BLaER1 (cell line): ENCODE measurements around the gene KANSL3.
"Not testable (repeated sequence)": the region's sequence is repeated elsewhere in the genome, so short reads cannot be mapped to it uniquely, and the experiment has no call there.

ENCODE experiments used
- H3K27ac ChIP-seq: shearing (Covaris generic); formaldehyde crosslinking; 2 replicates; pipeline ENCODE4 v1.8.1; 2022
- H3K27me3 ChIP-seq: shearing (Covaris generic); formaldehyde crosslinking; 2 replicates; pipeline ENCODE4 v1.8.1; 2022
- H3K36me3 ChIP-seq: shearing (Covaris generic); formaldehyde crosslinking; 2 replicates; pipeline ENCODE4 v1.8.1; 2022
- H3K4me1 ChIP-seq: shearing (Covaris generic); formaldehyde crosslinking; 2 replicates; pipeline ENCODE4 v1.8.1; 2022
- H3K4me2 ChIP-seq: shearing (Covaris generic); formaldehyde crosslinking; 2 replicates; pipeline ENCODE4 v1.8.1; 2022
- H3K4me3 ChIP-seq: shearing (Covaris generic); formaldehyde crosslinking; 2 replicates; pipeline ENCODE4 v1.8.1; 2022
- H3K9ac ChIP-seq: shearing (Covaris generic); formaldehyde crosslinking; 2 replicates; pipeline ENCODE4 v1.8.1; 2022
- H3K9me3 ChIP-seq: shearing (Covaris generic); formaldehyde crosslinking; 2 replicates; pipeline ENCODE4 v1.8.1; 2022
- H4K20me1 ChIP-seq: shearing (Covaris generic); formaldehyde crosslinking; 2 replicates; pipeline ENCODE4 v1.8.1; 2022
- Cebpa-rat ChIP-seq: shearing (Covaris generic); IDR thresholded peaks from 2 replicates; pipeline ENCODE4 v1.8.1; 2022

The KANSL3 gene

DNA sequence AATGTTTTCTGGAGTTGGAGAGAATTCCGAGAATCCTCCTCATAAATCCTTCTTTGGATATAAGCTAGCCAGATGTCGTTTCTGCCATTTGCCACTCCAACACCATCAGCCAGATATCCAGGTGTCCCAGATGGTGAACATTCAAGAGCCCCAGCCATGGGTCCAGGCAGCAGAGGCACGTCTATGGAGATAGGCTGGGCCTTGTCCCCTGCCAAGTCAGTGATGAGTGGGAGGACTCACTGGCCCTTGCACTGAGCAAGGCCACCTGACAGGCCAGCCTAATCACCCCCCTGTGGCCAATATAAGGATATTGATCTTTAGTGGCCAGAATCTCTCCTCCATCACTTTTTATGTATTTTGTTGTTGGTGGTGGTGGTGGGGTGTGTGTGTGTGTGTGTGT lies 73.5 kb downstream of the KANSL3 start:
- H3K27me3 ChIP-seq, result no peaks in the 10 kb centered on the region
- H3K4me3 ChIP-seq, result no peak overlapping the region
- no peak overlapping the region for H3K27ac ChIP-seq
- H3K9me3 ChIP-seq, result no peaks in the 10 kb centered on the region
- H3K4me2 ChIP-seq, result no peak overlapping the region
- no peaks in the 10 kb centered on the region for H3K36me3 ChIP-seq
- H3K4me1 ChIP-seq, result peaks cover 9% of the 10 kb centered on the region
- no peak overlapping the region for H3K9ac ChIP-seq
- no peak for TF ChIP-seq Cebpa-rat
- no peaks in the 10 kb centered on the region for H4K20me1 ChIP-seq

DNA sequence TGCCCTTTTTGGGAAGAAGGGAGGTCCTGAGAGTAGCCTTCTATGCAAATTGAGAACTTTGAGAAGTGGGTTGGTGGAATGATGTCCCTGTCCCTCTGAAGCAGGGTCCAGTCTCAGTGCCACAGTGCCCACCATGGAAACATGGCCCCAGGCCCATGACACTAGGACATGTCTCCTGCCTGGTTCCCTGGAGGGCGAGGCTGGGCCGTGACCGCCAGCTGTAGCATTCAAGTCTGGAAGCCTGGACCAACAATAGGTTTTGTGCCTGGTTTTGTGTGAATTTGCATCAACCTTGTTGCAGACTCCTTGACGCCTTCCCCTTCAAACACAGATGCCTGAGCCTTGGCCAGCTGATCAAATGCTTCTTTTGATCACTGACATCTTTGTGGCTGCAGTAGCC lies 74.1 kb downstream of the KANSL3 start:
- Histone ChIP-seq H3K27me3 (no peaks in the 10 kb centered on the region), H3K27ac (no peak overlapping the region), H3K36me3 (no peaks in the 10 kb centered on the region), H3K9me3 (no peaks in the 10 kb centered on the region), H3K4me1 (peaks cover 9% of the 10 kb centered on the region), H3K4me2 (no peak overlapping the region), H4K20me1 (no peaks in the 10 kb centered on the region), H3K9ac (no peak overlapping the region), H3K4me3 (no peak overlapping the region)
- no peak for TF ChIP-seq Cebpa-rat

DNA sequence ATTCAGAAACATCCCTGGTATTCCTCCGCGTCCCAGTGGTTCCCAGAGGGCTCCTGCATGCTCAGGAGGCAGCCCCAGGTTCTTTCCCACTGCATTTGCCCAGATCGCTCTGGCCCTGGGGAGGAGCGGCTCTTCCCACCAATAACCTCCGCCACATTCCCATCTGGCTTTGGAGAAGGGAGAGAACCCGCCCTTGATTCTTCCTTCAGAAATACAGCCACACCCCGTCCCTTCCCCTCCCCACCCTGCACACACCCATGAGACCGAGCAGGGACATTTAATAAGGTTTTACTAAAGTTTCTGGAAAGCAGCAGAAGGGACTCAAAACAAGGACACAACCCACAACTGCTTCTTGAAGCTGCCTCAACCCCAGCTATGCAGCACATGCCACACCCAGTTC lies 79.6 kb downstream of the KANSL3 start:
- H3K4me1 ChIP-seq, result peaks cover 35% of the 10 kb centered on the region
- no peak overlapping the region for H3K9ac ChIP-seq
- no peaks in the 10 kb centered on the region for H3K27me3 ChIP-seq
- no peaks in the 10 kb centered on the region for H3K36me3 ChIP-seq
- no peak overlapping the region for H3K4me3 ChIP-seq
- H3K9me3 ChIP-seq, result no peaks in the 10 kb centered on the region
- no peak overlapping the region for H3K27ac ChIP-seq
- TF ChIP-seq Cebpa-rat, result no peak
- no peak overlapping the region for H3K4me2 ChIP-seq
- peaks cover 5% of the 10 kb centered on the region for H4K20me1 ChIP-seq

DNA sequence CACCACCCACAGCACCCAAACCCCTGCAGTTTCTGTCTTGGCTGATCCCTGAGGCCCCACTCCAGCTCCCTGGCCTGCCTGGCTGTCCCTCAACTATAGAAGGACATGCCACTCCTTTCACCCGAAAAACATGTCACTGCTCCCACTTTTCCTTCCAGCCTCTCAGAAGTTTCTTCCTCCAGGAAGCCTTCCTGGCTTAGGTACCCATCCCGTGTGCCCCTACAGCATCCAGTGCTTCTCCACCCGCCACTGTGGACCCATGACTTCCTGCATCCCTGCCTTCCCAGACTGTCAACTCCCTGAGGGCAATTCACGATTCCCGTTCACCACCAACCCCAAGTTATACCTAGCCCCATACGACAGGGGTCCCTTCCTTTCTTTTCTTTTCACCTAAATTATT lies 80.1 kb downstream of the KANSL3 start:
- H3K4me2 ChIP-seq, result no peak overlapping the region
- no peaks in the 10 kb centered on the region for H3K36me3 ChIP-seq
- no peak overlapping the region for H3K4me3 ChIP-seq
- no peaks in the 10 kb centered on the region for H3K9me3 ChIP-seq
- no peak for TF ChIP-seq Cebpa-rat
- H3K27ac ChIP-seq, result no peak overlapping the region
- H4K20me1 ChIP-seq, result peaks cover 9% of the 10 kb centered on the region
- H3K27me3 ChIP-seq, result no peaks in the 10 kb centered on the region
- no peak overlapping the region for H3K9ac ChIP-seq
- H3K4me1 ChIP-seq, result peaks cover 40% of the 10 kb centered on the region

DNA sequence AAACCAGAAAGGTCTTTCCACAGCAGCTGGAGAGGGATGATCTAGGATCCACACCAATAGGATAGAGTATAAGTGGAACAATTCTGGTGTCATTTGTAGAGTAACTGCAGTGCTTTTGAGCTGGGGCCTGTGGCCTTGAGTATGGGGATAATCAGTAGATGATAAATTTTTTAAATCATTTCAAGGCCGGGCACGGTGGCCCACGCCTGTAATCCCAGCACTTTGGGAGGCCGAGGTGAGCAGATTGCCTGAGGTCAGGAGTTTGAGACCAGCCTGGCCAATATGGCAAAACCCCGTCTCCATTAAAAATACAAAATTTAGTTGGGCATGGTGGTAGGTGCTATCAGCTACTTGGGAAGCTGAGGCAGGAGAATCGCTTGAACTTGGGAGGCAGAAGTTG lies 80.7 kb downstream of the KANSL3 start:
- H3K27me3 ChIP-seq, H3K4me3 ChIP-seq, H3K4me2 ChIP-seq, H3K9ac ChIP-seq, H3K36me3 ChIP-seq, H3K9me3 ChIP-seq, H3K27ac ChIP-seq: not testable (repeated sequence)
- H4K20me1 ChIP-seq, result peaks cover 16% of the 10 kb centered on the region
- peaks cover 46% of the 10 kb centered on the region for H3K4me1 ChIP-seq

DNA sequence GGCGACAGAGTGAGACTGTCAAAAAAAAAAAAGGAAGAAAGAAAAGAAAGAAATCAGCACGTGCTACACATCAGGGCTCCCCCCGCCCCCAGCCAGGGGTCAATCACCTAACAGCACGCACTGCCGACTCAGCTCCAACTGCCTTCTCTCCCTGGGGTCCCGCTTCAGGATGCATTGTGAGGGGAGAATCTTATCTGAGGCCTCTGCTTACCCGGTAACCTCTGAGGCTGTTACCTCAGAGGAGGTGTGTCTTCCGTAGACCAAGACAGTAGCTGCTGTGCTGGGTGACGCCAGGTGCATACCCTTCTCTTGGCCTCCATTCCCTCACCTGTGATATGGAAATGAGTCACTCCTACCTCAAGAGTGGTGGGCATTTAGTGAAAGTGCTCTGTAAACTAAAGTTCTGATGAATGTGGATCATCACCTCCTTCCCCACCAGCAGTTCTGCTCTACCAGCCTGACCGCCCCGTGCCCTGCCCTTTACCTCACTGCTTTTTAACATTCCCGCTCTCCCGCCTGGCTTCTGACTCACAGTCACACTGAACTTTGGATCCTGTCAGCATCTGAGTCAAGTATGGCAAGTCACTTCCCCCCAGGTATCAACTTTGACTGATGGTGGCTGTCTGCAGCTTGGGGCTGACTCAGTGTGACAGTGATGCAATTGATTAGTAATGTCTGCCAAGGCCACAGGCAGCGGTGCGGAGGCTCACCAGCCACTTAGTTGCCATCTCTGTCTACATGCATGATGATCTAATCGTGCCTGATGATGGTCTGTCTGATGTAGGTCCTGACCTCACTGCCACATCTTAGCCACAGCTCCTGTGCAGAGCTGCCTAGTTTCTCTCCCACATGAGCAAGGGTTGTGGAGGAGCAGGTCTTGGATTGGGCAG lies 81.4 kb downstream of the KANSL3 start:
- H3K9me3 ChIP-seq, result no peaks in the 10 kb centered on the region
- peaks cover 53% of the 10 kb centered on the region for H3K4me1 ChIP-seq
- TF ChIP-seq Cebpa-rat, result no peak
- H3K27ac ChIP-seq, result 0 out of 2 replicates have a peak overlapping the region, but pooled peaks have one; percentile 20
- H3K4me3 ChIP-seq, result no peak overlapping the region
- peaks cover 23% of the 10 kb centered on the region for H4K20me1 ChIP-seq
- peak overlapping the region; percentile 78 for H3K4me2 ChIP-seq
- no peaks in the 10 kb centered on the region for H3K27me3 ChIP-seq
- H3K9ac ChIP-seq, result no peak overlapping the region
- H3K36me3 ChIP-seq, result peaks cover 9% of the 10 kb centered on the region

DNA sequence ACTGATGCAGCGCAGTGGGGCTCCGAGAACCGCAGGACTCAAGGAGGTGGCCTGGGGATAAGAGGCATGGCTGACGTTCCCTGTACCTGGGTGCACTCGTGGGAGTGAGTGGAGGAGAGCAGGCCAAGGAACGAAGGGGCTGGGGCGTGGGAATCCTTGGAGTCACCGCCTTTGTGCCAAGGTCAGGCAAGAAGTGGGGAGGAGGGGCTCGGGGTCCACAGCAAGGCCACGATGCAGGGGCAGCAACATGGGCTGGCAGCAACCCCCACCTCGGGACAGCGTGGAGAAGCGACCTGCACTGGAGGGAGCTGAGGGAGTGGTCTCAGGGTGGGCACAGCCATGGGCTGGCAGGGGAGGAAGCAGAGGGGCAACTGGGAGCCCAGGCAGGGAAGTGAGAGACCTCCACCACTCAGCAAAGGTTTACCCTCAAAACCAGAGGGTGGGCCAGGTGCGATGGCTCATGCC lies 82.9 kb downstream of the KANSL3 start:
- Histone ChIP-seq H3K27me3 (no peaks in the 10 kb centered on the region), H3K4me2 (peak overlapping the region; percentile 78), H3K9ac (peak overlapping the region; percentile 51; the same call in 1 of the 2 replicates), H3K9me3 (no peaks in the 10 kb centered on the region), H3K4me1 (peaks cover 68% of the 10 kb centered on the region), H3K4me3 (no peak overlapping the region), H3K27ac (peak overlapping the region; percentile 43; the same call in 1 of the 2 replicates), H4K20me1 (peaks cover 38% of the 10 kb centered on the region), H3K36me3 (peaks cover 24% of the 10 kb centered on the region)
- TF ChIP-seq Cebpa-rat, result no peak

DNA sequence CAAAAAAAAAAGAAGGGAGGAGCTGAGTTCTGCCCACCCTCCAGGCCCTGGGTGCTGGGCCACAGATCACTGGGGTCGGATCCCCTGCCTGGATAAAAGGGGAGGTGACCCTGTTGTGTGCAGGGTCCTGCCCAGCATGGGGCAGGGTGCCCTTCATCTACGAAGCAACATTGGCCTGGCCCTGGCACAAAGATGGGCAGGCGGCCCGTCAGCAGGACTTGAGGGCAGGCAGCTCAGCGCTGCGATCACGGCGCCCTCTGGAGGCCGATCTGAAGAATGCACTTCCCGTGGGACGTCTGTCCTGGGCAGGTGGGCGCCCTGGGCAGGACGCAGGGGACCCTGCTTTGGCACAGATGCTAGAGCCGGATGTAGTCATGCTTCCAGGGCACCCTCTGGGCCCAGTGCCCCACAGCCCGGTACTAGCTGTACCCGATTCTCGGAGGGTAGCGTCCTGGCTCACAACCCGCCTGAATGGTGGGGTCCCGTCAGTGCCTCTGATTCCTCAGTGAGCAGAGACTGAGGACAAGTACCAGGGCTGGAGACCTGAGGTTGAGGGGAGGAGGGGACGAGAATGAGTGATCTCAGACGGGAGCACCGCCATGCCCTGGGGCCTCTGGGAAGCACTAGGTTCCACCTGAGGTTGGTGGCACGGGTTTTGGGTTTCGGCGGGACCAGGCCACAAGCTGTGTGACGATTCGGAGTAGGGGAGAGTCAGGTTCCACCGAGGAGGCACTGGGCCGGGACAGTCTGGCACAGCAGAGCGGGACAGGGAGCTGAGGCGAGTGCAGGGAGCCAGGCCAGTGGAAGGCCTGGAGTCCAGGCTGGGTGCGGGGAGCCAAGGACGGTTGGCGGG lies 83.6 kb downstream of the KANSL3 start:
- Histone ChIP-seq H4K20me1 (peaks cover 45% of the 10 kb centered on the region), H3K27me3 (no peaks in the 10 kb centered on the region), H3K4me1 (peaks cover 71% of the 10 kb centered on the region), H3K36me3 (peaks cover 30% of the 10 kb centered on the region), H3K4me2 (peak overlapping the region; percentile 78), H3K9me3 (no peaks in the 10 kb centered on the region), H3K27ac (peak overlapping the region; percentile 43; the same call in 1 of the 2 replicates), H3K4me3 (0 out of 2 replicates have a peak overlapping the region, but pooled peaks have one; percentile 1), H3K9ac (peak overlapping the region; percentile 51; the same call in 1 of the 2 replicates)
- TF ChIP-seq Cebpa-rat, result no peak

DNA sequence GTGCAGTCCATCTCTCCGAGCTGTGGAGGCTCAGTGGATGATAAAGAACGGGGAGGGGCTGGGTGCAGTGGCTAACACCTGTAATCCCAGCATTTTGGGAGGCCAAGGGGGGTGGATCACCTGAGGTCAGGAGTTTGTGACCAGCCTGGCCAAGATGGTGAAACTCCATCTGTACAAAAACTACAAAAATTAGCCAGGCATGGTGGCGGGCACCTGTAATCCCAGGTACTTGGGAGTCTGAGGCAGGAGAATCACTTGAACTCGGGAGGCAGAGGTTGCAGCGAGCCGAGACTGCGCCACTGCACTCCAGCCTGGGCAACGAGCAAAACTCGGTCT lies 84.2 kb downstream of the KANSL3 start:
- not testable (repeated sequence) for H3K27me3 ChIP-seq, H3K27ac ChIP-seq, H3K9me3 ChIP-seq, H3K9ac ChIP-seq, H3K4me3 ChIP-seq
- Histone ChIP-seq H4K20me1 (peaks cover 51% of the 10 kb centered on the region), H3K4me1 (peaks cover 71% of the 10 kb centered on the region), H3K4me2 (peak overlapping the region; percentile 78), H3K36me3 (peaks cover 36% of the 10 kb centered on the region)
